OCI-LY7 (cell line): ENCODE data around the gene SLC25A42.

Experiments
- EZH2phosphoT487 ChIP-seq: fragments of 200-600 bp; sonication (generic); IDR thresholded peaks from 2 replicates; pipeline ENCODE4 v1.6.1; 2018; ENCODE audit warnings: low read depth, borderline replicate concordance, mild to moderate bottlenecking, mixed run types, antibody characterized with exemption, low read length, moderate library complexity, mixed read lengths
- TF ChIP-seq, protein P1 (sequence below): fragments of 200-600 bp; sonication (generic); conservative IDR thresholded peaks from 2 replicates; pipeline ENCODE4 v1.5.1; 2014; ENCODE audit warnings: mild to moderate bottlenecking, antibody characterized with exemption, low read length, moderate library complexity, mixed read lengths

DNA sequence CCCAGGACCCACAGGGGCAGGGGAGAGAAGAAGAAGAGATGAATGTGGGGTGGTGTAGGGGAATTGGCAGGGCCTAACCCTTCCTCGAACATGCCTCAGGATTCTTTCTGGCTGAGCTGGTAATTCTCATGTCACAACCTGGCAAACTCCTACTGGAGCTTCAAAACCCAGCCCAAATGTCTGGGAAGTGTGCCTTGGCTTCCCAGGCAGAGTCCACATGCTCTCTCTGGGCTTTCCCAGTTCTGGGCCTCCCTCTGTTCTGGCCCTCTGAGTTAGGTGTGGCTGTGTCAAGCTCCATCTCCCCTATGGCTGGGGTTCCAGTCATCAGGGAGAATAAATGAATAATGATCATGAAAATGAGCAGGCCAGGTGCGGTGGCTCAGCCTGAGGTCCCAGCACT is 85.6 kb downstream of the SLC25A42 start:
- TF ChIP-seq, protein P1, sequence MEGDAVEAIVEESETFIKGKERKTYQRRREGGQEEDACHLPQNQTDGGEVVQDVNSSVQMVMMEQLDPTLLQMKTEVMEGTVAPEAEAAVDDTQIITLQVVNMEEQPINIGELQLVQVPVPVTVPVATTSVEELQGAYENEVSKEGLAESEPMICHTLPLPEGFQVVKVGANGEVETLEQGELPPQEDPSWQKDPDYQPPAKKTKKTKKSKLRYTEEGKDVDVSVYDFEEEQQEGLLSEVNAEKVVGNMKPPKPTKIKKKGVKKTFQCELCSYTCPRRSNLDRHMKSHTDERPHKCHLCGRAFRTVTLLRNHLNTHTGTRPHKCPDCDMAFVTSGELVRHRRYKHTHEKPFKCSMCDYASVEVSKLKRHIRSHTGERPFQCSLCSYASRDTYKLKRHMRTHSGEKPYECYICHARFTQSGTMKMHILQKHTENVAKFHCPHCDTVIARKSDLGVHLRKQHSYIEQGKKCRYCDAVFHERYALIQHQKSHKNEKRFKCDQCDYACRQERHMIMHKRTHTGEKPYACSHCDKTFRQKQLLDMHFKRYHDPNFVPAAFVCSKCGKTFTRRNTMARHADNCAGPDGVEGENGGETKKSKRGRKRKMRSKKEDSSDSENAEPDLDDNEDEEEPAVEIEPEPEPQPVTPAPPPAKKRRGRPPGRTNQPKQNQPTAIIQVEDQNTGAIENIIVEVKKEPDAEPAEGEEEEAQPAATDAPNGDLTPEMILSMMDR: no peak
- no peak for TF ChIP-seq EZH2phosphoT487
